ENCODE data around the gene PAPSS1. TPM values are rescaled to one million over a fixed set of nuclear protein-coding genes. Genes with fewer than 3 reads are reported as not detected.

PAPSS1 gene
- total and polyA plus RNA-seq, 10 of the 15 experiments (the other 5 are each of a cell fraction or from before 2014, with no cell fraction given), result 22.6 to 73.0 (median 30.6) TPM

GRCh38 chr4:107719922-107720722, at the start of gene PAPSS1 (continued):
- TF ChIP-seq IRF3 (IDR thresholded peaks at IDR 0.05) (0 out of 2 replicates have a peak, but pooled peaks have one; percentile 32), SMAD1 (IDR thresholded peaks at IDR 0.05; ENCODE audit: low read depth, partially characterized antibody) (no peak), RCOR1 (conservative IDR thresholded peaks at IDR 0.05; ENCODE audit: low read depth, low read length) (no peak), USF1 (IDR thresholded peaks at IDR 0.05; ENCODE audit: borderline replicate concordance, extremely low read length, insufficient read depth, low read depth, low read length) (no peak), CEBPZ (IDR thresholded peaks at IDR 0.05; ENCODE audit: low read depth, low read length) (no peak), YBX1 (IDR thresholded peaks at IDR 0.05) (no peak), PBX3 (IDR thresholded peaks at IDR 0.05; ENCODE audit: insufficient replicate concordance, low read depth, low read length) (no peak), MEF2A (IDR thresholded peaks at IDR 0.05; ENCODE audit: insufficient read depth, low read depth, low read length) (no peak), STAT1 (conservative IDR thresholded peaks at IDR 0.05) (no peak), PML (IDR thresholded peaks at IDR 0.05; ENCODE audit: low read length) (0 out of 2 replicates have a peak, but pooled peaks have one; percentile 40), RELA (IDR thresholded peaks at IDR 0.05; ENCODE audit: borderline replicate concordance, partially characterized antibody) (peak; percentile 46), POLR2AphosphoS5 (IDR thresholded peaks at IDR 0.05; ENCODE audit: low read length) (0 out of 2 replicates have a peak, but pooled peaks have one; percentile 55), ZBTB40 (IDR thresholded peaks at IDR 0.05; ENCODE audit: borderline replicate concordance) (peak; percentile 72; the same call in 1 of the 2 replicates), CREB1 (IDR thresholded peaks at IDR 0.05; ENCODE audit: low read depth) (peak; percentile 49; the same call in 1 of the 2 replicates), IKZF1 (conservative IDR thresholded peaks at IDR 0.05) (peak; percentile 95), HCFC1 (IDR thresholded peaks at IDR 0.05; ENCODE audit: low read length) (peak; percentile 50; the same call in 1 of the 2 replicates), LARP7 (IDR thresholded peaks at IDR 0.05) (0 out of 2 replicates have a peak, but pooled peaks have one; percentile 51), PAX5 (IDR thresholded peaks at IDR 0.05; ENCODE audit: borderline replicate concordance, low read depth, low read length) (no peak)
